Neural progenitor cell (in vitro differentiated cells): ENCODE results near the gene ZNF480.

Experiments used
- EZH2 ChIP-seq: fragments of 200-600 bp; sonication (generic); IDR thresholded peaks from 2 replicates; pipeline ENCODE4 v1.6.1; 2017; ENCODE audit warnings: antibody characterized with exemption, mild to moderate bottlenecking, moderate library complexity
- TF ChIP-seq, protein P1 (sequence below): fragments of 200-600 bp; sonication (generic); IDR thresholded peaks from 2 replicates; pipeline ENCODE4 v1.5.1; 2017; ENCODE audit warnings: antibody characterized with exemption, mild to moderate bottlenecking

DNA sequence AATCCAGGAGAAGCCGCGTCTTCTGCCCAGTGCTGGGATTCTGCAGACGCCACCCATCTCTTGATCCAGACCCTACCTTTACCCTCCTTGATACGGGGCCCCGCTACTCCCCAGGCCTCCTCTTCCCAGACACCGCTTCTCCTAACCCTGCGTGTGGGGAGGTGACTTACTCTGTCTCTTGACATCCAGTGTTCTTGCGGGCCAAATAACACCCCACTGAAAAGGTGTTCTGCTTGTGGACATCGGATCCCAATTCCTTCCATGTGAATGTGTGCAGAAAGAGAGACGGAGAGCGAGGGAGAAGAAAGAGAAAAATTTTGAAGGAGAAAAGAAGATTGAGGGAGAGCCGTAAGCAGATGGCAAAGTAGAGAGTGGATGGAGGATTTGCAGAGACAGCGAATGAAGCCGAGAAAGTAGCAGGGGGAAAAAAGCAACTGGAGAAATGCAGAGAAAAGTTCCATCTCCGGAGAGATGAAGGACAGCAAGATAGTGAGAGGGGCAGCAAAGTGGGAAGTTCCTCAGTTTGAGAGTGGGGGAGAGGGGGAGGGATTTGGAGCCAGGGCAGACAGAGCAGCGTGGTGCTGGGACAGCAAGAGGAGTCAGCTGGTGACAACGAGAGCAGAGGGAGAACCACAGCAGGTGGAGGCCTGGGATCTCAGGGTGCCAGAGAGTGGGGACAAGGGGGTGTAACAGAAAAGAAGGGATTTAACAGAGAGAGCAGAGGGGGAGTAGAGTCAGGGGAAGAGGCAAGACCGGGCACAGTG is 814 bp downstream of the ZNF480 start:
- TF ChIP-seq, protein P1, sequence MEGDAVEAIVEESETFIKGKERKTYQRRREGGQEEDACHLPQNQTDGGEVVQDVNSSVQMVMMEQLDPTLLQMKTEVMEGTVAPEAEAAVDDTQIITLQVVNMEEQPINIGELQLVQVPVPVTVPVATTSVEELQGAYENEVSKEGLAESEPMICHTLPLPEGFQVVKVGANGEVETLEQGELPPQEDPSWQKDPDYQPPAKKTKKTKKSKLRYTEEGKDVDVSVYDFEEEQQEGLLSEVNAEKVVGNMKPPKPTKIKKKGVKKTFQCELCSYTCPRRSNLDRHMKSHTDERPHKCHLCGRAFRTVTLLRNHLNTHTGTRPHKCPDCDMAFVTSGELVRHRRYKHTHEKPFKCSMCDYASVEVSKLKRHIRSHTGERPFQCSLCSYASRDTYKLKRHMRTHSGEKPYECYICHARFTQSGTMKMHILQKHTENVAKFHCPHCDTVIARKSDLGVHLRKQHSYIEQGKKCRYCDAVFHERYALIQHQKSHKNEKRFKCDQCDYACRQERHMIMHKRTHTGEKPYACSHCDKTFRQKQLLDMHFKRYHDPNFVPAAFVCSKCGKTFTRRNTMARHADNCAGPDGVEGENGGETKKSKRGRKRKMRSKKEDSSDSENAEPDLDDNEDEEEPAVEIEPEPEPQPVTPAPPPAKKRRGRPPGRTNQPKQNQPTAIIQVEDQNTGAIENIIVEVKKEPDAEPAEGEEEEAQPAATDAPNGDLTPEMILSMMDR: no peak
- TF ChIP-seq EZH2: no peak
